ENCODE data around the gene CACHD1. TPM values are rescaled to one million over a fixed set of nuclear protein-coding genes. Genes with fewer than 3 reads are reported as not detected.

Gene CACHD1
- total and polyA plus RNA-seq, 2 of the 8 experiments (the other 6 are each of a cell fraction or from before 2014, with no cell fraction given) = 22.2 to 42.5 TPM

GRCh38 chr1:64630611-64631010 lies 160.7 kb downstream of the CACHD1 start:
- Histone ChIP-seq H2BK12ac (ENCODE audit: low read depth, low read length) (no peak overlapping the region), H3K14ac (ENCODE audit: insufficient read length) (no peak overlapping the region), H4K5ac (ENCODE audit: insufficient read length, low read depth, low read length) (no peak overlapping the region), H3K79me2 (ENCODE audit: control insufficient read depth in 1 of 2, insufficient read depth in 2 of 2, low read length in 2 of 2) (0 out of 4 replicates have a peak, but pooled peaks cover 0 to 2% of the 10 kb centered on the region in 2 experiments), H3K4ac (replicated peaks; ENCODE audit: insufficient read length, low read depth, low read length) (no peak overlapping the region), H2BK20ac (ENCODE audit: low read length) (no peak overlapping the region), H3K56ac (replicated peaks; ENCODE audit: insufficient read length, low read depth, low read length) (no peak overlapping the region), H2BK5ac (ENCODE audit: low read depth, low read length) (no peak overlapping the region), H2AFZ (ENCODE audit: low read length) (no peak overlapping the region), H3K23ac (ENCODE audit: insufficient read length) (no peak overlapping the region), H3K4me1 (replicated peaks in 1 of 4; ENCODE audit: control insufficient read depth in 3 of 4, insufficient read depth in 4 of 4, low read length in 3 of 4) (no peaks in the 10 kb centered on the region), H3K9ac (replicated peaks in 1 of 4; ENCODE audit: extremely low read depth in 1 of 4, low read depth in 3 of 4, low read length in 3 of 4) (no peak overlapping the region), H3K23me2 (ENCODE audit: low read depth, low read length) (no peaks in the 10 kb centered on the region), H4K8ac (ENCODE audit: extremely low read depth, insufficient read depth, low read length) (no peak overlapping the region), H3K4me3 (ENCODE audit: extremely low read depth in 1 of 4, insufficient read depth in 2 of 4, low read depth in 3 of 4, low read length in 4 of 4) (no peak overlapping the region), H3K4me2 (ENCODE audit: insufficient read depth in 1 of 2, low read depth in 2 of 2, low read length in 2 of 2) (no peak overlapping the region), H2AK5ac (ENCODE audit: low read depth, low read length) (no peak overlapping the region), H2BK15ac (ENCODE audit: low read length) (no peak overlapping the region), H3K27ac (ENCODE audit: low read depth, low read length) (no peak overlapping the region), H2BK120ac (replicated peaks; ENCODE audit: low read depth, low read length) (no peak overlapping the region), H3K18ac (ENCODE audit: extremely low read depth, low read length) (no peak overlapping the region), H4K91ac (replicated peaks; ENCODE audit: insufficient read length, low read length) (no peak overlapping the region), H3K9me3 (ENCODE audit: insufficient read depth in 2 of 2, low read depth in 1 of 2, low read length in 1 of 2) (no peaks in the 10 kb centered on the region), H4K20me1 (replicated peaks in 1 of 2; ENCODE audit: control insufficient read depth in 1 of 2, insufficient read depth in 2 of 2, low read length in 2 of 2) (no peaks in the 10 kb centered on the region), H3K27me3 (replicated peaks in 1 of 4; ENCODE audit: control insufficient read depth in 3 of 4, extremely low read depth in 1 of 4, insufficient read depth in 3 of 4, low read length in 3 of 4) (no peaks in the 10 kb centered on the region), H3K79me1 (ENCODE audit: low read depth, low read length) (no peaks in the 10 kb centered on the region; the same call in 1 of the 2 replicates), H3K36me3 (ENCODE audit: control insufficient read depth in 2 of 4, insufficient read depth in 4 of 4, low read length in 3 of 4) (peaks cover 0 to 33% (median 16%) of the 10 kb centered on the region in 4 experiments; a peak in 5 of 8 replicates)
- ChIA-PET POLR2A (ENCODE audit: partially characterized antibody) (no interaction called here), CTCF (ENCODE audit: partially characterized antibody) (interaction anchor here (0.7 kb wide), 1 partner anchor 141 kb away, joined by 3 read pairs; no protein-coding TSS in a partner anchor)
- FAIRE-seq (no peak), DNase-seq (ENCODE audit: low read depth in 1 of 2, low spot score in 2 of 2) (no peak)
- TF ChIP-seq FOSL1 (IDR thresholded peaks at IDR 0.05; ENCODE audit: insufficient read depth, low read depth, low read length) (no peak), E2F6 (IDR thresholded peaks at IDR 0.05) (no peak), KDM1A (IDR thresholded peaks at IDR 0.05; ENCODE audit: borderline replicate concordance, low read length) (no peak), ATF3 (IDR thresholded peaks at IDR 0.05; ENCODE audit: insufficient read depth, low read depth, low read length) (no peak), SAP30 (IDR thresholded peaks at IDR 0.05; ENCODE audit: insufficient read depth, insufficient replicate concordance, low read length) (no peak), SIRT6 (IDR thresholded peaks at IDR 0.05; ENCODE audit: low read length) (no peak), POLR2A (IDR thresholded peaks at IDR 0.05; ENCODE audit: control extremely low read depth in 1 of 2, low read depth in 2 of 2, low read length in 2 of 2) (no peak), CREB1 (IDR thresholded peaks at IDR 0.05) (no peak), GTF2F1 (IDR thresholded peaks at IDR 0.05; ENCODE audit: borderline replicate concordance, low read depth, low read length) (no peak), SIX5 (IDR thresholded peaks at IDR 0.05; ENCODE audit: low read depth, low read length) (no peak), SIN3A (conservative IDR thresholded peaks at IDR 0.05 in 1 of 2, IDR thresholded peaks at IDR 0.05 in 1 of 2; ENCODE audit: low read depth in 1 of 2, low read length in 2 of 2) (no peak), POLR2AphosphoS5 (IDR thresholded peaks at IDR 0.05; ENCODE audit: low read depth, low read length) (no peak), EZH2 (IDR thresholded peaks at IDR 0.05; ENCODE audit: low read depth, low read length, severe bottlenecking) (no peak)
- 93% methylated on average over 4 of the region's 4 CpGs; no CpG with 5 or more reads in 1 of the 2 experiments for WGBS, 2 experiments (ENCODE audit: extremely low coverage in 1 of 2, insufficient coverage in 1 of 2, insufficient read length in 1 of 2, insufficient replicate concordance in 2 of 2, low coverage in 1 of 2, low lambda C conversion rate in 2 of 2, missing lambda C conversion rate in 1 of 2)

Measured in H1 (cell line).